ENCODE data around the gene ACOT6.
A peak's percentile ranks its signal among the peaks of the same experiment; 100 is the strongest.
"Not testable (repeated sequence)": the region's sequence is repeated elsewhere in the genome, so short reads cannot be mapped to it uniquely, and the experiment has no call there.

ACOT6 gene

DNA sequence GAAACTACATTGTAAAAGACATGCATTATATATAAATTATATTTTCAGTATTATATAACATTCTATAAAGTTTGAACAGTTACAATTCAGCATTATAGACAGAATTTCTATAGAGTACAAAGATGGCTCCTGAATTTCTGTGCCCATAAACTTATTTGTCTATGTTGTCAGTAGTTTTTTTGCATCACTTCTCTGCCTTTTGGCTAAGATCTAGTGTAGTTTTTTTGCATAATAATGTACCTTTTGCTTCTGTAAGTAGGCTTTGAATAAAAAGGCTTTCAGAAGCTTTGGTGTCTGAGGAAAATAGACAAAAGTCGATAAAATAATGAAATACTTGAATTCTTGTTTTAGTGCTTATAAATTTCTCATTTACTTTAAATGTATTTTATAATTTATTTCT, 43.5 kb downstream of the ACOT6 start:
- DNase-seq: no peak

DNA sequence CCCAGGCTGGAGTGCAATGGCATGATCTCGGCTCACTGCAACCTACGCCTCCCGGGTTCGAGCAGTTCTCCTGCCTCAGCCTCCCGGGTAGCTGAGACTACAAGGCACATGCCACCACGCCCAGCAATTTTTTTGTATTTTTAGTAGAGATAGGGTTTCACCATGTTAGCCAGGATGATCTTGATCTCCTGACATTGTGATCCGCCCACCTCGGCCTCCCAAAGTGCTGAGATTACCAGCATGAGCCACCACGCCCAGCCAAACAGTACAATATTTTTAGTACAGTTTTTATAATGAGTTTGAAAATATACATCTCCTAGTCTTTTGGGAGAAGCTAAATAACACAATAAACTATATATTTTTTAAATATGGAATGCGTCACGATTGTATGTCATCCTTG, 46.9 kb downstream of the ACOT6 start:
- DNase-seq: not testable (repeated sequence)

DNA sequence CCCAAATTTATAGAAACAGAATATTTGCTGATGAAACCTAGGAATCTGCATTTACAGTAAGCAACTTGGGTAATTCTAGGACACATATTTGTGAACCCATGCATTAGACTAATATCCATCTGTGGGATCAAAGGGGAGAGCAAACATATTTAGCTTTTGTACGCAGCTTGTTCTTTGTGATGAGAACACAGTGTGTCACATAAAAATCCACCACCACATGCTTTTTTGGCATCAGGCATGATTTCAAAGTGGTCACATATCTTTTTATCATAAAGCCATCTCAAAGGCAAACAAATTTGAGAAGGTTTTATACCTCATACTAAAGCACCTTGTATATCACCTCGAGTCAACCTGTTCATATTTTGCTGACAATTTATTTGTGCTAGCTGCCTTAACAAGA, 48.2 kb downstream of the ACOT6 start:
- DNase-seq: no peak

DNA sequence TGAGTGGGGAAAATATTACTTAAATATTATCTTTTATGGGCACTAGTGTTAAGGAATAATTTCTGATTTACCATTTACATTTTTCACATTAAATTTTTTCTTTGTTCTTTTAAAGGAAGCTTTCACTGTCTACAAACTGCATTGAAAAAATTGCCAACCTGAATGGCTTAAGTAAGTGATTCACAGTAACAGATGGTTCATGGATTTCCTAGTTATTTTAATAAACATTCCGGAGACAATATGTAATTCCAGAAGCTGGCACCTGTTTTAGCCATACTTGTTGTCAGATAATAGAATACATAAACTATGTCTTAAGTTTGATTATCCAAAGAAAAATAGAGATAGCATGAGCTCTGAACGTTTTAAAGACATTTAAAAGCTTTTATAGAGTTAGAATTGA, 49.6 kb downstream of the ACOT6 start:
- no peak for DNase-seq

DNA sequence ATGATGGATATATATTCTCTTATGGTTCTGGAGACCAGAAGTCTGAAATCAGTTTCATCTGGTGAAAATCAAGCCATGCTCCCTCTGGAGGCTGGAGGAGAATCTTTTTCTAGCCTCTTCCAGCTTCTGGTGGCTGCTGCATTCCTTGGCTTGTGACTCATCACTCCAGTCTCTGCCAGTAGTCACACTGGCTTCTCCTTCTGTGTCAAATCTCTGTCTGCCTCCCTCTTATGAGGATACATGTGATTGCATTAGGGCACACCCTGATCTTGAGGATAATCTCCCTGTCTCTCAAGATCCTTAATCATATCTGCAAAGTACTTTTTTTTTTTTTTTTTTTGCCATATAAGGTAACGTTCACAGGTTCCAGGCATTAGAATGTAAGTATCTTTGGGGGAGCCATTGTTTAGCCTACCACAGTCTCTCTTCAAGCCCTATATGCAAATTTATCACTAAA, 50.2 kb downstream of the ACOT6 start:
- peak; percentile 82 to 96 for DNase-seq

DNA sequence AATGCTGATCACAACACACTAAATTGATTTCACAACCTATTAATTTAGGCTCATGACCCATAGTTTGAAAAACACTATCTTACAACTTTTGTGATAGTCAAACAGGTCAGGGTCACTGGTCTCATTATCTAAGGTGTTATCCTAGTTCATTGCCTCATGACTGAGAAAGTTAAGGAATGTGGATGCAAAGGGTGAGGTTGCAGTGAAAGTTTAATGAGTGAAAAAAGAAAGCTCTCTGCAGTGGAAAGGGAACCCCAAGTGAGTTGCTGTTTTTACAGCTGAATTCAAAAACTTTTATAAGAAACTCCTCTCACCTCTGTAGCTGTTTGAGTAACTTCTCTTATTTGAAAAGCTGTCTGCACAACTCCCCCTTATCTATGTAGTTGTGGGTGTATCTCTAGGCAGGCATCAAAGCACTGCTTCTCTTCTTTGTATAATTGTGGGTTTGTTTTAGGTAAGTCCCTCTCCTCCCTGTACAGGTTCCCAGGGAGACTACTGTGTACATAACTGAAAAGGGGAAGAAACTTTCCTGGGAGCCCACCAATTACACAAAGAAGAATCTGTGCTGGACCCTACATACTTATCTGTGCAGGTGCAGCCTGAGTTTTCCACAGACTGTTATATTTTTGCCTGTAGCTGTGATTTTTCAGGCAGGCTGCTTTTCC, 51.4 kb downstream of the ACOT6 start:
- DNase-seq: no peak

DNA sequence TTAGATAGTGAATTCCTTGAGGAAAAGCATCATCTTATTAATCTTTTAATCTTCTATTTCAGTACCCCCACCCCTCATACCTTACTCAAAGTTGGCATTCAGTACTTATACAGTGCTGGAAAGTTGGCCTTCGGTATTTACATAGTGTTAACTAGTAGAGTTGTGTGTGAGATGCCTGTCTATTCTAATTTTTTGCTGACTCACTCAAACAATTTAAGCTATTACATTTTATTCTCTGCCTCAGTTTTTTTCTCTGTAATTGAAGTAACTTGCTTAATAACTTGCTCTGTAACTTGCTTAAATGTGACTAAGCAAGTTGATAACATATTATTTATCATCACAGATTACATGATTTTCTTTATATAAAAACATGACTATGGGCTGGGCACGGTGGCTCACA, 52.8 kb downstream of the ACOT6 start:
- DNase-seq: no peak

DNA sequence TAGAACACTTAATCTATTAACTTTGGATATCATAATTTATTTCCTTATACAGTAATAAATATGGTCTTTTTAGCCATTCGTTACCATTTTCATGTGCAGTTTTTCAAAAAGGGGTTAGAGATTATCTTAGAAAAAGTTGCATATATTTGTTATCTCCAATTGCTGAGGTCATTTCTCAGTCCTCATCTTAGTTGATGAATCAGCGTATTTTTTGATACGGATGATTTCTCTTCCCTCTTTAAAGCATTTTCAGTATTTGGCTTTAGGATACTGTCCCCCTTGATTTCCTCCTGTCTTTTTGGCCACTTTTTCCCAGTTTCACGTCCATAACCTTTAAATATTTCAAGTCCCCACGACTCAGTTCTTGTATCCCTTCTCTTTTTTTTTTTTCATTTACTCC, 54.3 kb downstream of the ACOT6 start:
- DNase-seq: no peak

DNA sequence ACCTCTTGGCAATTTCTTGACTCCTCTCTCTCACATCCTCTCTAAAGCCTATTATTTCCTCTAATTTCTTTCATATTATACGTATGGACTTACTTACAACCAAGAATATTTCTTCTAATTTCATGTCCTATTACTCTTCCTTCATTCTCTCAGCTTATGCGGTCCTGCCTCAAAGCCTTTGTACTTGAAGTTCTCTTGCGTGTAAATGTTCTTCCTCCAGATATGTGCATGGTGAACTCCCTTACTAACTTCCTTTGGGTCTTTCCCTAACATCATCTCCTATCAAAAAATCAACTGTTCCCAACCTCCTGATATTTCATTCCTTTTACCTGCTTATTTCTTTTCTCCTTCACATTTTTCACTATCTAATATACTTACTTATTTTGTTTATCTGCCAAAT, 55.5 kb downstream of the ACOT6 start:
- DNase-seq: no peak

Measured in SW 1271 (cell line).